HG03039 (cell line): ENCODE data around the gene ATP11B.
"Not testable (repeated sequence)": the region's sequence is repeated elsewhere in the genome, so short reads cannot be mapped to it uniquely, and the experiment has no call there.

Experiments
- ATAC-seq: cut with Tn5 transposase; IDR thresholded peaks from one replicate; pipeline ENCODE4 v1.9.1; 2021; ENCODE audit warnings: mild to moderate bottlenecking, moderate library complexity; ENCODE audit not compliant: unreplicated experiment

ATP11B gene

GRCh38 chr3:182794455-182795388 lies 1.4 kb downstream of the ATP11B start:
- no peak for ATAC-seq

DNA sequence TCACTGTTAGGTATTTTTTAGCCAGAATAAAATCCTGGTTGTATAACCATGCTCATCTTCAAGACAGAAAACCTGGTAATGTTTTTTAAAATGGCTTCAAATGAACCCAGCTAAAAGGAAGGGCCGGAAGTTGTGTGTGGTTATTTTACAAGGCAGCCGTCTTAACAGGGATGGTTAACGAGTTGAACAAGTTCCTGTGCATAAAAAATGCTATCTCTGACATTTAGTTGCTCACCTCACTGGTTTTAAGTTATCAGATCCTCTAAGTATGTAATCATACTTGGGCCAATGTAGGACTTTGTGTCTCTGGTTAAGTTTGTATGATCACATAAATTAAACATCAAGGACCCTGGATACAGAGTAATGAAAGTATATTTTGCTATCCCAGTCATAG lies 2.1 kb downstream of the ATP11B start:
- no peak for ATAC-seq

DNA sequence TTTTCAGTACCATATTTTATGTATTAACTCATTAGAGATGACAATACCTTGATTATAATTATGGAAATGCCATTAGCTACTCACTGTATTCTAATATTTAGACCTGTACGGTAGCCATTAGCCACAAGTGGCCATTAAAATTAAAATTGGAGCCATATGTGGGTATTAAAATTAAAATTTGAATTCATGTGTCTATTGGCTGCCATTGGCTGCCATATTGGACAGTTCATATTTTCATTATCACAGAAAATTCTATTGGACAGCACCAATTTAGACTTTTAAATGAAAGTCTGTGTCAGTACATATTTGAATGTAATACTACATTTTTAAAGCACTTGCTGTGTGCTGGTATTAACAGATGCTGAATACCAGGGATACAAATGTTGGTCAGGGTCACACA lies 3.0 kb downstream of the ATP11B start:
- ATAC-seq, result no peak

GRCh38 chr3:182797876-182798275 lies 4.6 kb downstream of the ATP11B start:
- no peak for ATAC-seq

- ATAC-seq, result not testable (repeated sequence)
Measured at GRCh38 chr3:182799143-182799542, 5.8 kb downstream of the ATP11B start.

DNA sequence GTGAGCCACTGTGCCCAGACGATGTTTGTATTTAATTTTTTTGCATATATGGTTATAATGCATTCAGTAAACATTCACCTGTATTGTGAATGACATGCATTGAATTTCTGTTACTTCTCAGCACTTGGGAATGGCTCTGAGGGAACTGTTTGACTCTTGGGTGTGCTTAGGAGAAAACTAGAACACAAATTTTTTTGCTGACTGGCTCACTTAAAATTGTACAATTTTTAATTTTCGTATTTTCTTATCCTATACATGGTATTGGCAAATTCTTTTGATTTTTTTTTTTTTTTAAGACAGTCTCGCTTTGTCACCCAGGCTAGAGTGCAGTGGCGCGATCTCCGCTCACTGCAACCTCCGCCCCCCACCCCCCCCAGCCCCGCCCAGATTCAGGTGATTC lies 7.2 kb downstream of the ATP11B start:
- no peak for ATAC-seq

GRCh38 chr3:182802413-182803390 lies 9.4 kb downstream of the ATP11B start:
- ATAC-seq, result no peak

DNA sequence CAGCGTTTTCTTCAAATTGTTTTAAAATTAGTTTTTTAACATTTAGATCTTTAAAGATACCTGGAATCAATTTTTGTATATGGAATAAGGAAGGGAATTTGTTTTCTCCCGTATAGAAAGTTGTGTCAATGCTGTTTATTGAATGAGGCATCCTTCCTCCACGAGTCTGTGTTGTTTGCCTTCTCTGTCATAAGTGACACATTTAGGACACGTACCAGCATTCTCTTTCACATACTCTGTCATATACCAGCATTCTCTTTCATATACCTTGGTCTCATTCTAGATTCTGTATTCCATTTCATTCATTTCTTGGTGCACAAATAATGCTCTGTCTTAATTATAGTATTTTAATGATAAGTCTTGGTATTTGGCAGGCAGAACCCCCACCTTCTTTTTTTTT lies 10.3 kb downstream of the ATP11B start:
- no peak for ATAC-seq

DNA sequence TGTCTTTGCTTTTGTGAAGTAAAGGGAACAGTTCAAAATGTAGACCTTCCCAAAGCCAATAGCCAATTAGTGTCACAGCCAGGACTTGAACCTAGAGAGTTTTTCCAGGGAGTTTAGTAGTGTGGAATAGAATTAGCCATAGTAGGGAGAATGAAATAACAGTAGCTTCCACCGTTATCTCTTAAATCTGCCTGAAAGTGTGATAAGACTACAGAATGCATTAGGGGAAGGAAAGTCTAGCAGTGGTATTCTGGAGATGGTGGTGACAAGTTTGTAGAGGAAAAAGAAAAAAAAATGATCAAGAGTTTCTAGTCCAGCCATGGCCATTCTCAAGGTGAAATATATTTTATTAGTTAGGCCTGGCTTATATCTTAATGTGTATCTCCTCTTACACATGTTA lies 13.8 kb downstream of the ATP11B start:
- ATAC-seq, result no peak

DNA sequence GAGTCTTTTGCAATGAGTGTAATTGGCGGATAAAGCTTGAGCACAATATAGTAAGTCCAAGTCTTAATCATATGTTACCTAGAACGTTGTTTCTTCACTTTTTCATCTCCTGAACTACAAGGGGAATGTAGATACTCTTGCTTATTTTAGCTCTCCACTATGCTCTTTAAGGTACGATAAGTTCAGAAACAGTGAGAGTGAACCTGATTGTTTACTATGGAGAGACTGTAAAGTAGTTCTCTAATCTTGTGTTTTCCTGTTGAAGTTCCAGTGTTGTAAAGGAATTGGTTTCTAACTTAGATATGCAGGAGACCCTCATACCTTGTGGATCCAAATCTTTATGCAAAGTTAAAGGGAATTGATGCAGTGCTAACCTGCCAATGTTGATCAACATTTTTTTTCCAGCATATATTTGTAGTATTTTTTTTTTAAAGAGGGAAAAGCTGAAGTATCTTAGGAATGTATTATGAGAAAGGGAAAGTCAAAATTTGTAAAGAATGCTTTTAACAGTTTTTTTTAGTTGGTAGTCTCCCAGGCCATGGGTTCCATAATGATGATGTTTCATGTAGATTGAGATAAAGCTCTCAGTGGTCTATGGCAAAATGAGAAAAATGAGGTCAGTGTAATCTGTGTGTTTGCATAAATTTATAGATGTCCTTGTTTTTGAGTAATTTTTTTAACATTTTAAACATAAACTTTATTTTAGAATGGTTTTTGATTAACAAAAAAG lies 14.9 kb downstream of the ATP11B start:
- ATAC-seq, result no peak

GRCh38 chr3:182809531-182809930 lies 16.2 kb downstream of the ATP11B start:
- ATAC-seq, result no peak

DNA sequence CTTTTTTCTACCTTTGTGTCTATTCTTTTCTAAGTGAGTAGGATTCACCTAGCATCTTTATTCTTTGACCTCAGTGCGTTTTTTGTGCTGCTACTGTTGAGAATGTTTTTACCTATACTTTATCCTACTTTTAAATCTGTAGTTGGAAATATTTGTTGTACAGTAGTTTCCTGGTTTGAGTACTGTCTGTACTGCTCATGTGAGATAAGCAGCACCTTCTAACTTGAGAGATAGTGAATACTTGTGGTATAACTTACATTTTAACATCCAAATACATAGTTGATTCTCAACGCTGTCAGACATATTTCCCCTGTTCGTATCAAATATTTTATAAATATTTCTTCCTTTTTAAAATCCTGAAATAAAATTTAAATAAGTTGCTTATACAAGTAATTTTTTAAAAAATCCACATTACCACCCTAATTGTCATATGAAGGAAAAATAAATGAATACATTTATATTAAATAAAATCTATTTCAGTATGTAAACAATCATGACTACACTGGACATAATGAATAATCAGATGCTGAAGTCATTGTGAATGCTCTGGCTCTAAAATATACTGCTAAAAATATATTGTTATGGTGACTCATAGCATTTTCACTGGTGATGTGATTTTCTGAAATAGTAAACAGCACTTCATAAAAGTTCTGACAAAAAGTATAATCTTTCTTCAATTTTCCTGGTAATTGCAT lies 17.4 kb downstream of the ATP11B start:
- no peak for ATAC-seq

- ATAC-seq, result no peak
Measured at GRCh38 chr3:182811269-182811596, 17.9 kb downstream of the ATP11B start.

- ATAC-seq, result no peak
Measured at GRCh38 chr3:182812123-182812522, 18.8 kb downstream of the ATP11B start.

DNA sequence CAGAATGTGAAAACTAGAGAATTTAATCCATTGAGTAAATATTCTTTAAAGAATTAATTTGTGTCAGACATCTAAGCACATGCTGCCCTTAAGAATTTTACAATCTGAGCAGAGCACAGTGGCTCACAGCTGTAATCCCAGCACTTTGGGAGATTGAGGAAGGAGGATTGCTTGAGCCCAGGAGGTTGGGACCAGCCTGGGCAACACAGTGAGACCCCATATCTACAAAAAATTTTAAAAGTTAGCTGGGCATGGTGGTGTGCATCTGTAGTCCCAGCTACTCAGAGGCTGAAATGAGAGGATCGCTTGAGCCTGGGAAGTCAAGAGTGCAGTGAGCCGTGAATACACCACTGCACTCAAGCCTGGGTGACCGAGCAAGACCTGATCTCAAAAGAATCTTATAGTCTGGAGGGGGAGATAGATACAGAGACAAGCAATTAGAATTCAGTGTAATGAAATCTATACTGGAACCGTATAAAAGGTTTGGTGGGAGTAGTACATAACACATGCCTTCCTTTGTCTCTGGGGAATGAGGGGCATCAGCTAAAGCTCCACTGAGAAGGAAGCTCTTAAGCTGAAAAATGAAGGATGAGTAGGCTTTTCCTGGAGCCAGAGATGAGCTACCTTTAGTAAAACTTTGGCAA lies 21.2 kb downstream of the ATP11B start:
- ATAC-seq, result no peak

DNA sequence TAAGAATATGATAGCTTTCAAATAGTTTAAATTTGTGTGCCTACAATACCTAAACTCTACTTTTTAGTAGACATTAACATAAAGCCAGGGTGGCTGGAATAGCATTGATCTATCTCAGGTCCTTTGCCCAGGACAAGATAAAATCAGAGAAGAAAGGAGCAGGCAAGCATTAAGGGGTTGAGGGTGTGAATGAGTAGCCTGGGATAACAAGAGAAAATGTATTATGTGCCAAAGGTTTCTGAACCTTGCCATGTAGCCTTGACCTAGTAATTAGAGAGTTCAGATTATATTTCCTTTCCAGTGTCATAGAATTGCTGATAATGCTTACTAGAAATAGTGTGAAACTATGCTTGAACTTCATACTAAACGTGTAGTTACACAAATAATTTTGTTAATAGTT lies 22.9 kb downstream of the ATP11B start:
- ATAC-seq, result no peak

DNA sequence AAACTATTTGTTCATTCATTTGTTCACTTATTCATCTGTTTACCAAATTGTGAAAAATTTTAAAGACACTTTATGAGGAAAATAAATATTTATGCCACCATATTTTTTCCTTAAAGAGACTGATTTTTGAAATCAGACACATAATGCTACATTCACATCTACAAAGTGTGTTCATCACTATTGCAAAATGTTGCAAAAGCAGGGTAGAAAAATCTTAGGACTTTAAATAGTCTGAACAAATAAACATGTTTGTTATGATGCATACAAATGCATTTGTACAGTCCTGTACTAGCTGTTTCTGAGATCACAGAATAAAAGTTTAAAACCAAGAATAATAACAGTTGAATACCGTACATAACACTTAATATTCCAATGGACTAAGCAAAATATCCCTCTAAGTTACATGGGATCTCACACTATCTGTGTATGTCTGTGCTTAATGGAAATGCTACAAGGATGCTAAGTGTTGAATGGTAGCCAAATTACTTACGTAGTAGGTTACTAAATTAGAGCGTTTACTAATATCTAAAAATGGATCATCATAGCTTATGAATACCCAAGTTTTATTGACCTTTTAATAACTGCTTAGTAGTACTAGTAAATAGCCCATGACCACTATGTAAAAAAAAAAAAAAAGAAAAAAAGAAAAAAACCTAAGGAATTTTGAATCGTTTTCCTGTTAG lies 25.1 kb downstream of the ATP11B start:
- ATAC-seq, result no peak

DNA sequence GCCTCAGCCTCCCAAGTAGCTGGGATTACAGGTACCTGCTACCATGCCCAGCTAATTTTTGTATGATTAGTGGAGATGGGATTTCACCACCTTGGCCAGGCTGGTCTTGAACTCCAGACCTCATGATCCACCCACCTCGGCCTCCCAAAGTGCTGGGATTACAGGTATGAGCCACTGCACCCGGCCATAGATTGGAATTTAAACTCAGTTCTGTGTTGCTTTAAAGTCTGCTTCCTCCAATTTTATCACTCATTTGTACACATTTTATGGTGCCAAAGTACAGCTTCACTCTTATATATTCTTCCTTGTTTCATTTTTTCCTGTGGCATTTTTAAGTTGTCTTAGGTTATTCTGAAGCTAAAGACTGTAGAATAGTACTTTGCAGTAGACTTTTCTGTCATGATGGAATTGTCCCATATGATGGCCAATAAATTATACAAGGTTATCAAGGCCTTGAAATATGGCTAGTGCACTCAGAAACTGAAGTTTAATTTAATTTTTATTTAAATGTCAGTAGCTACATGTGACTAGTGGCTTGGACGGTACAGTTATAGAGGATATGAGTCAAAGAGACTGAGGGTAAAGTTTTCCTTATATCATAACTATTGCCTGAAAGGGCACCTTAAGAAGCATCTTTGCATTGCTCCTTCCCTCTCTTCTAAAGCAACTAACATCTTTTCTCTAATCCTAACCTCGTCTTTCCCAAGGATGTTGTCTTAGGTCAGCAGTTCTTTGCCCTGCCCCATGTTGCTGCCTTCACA lies 28.1 kb downstream of the ATP11B start:
- no peak for ATAC-seq

- not testable (repeated sequence) for ATAC-seq
Measured at GRCh38 chr3:182822260-182822659, 29.0 kb downstream of the ATP11B start.
